Stomach (tissue), 9 donors: ENCODE measurements around the gene CCDC28B. TPM values are rescaled to one million over a fixed set of nuclear protein-coding genes. Genes with fewer than 3 reads are reported as not detected.

Experiments used
- DNase-seq, 2 donors: peaks; one replicate each; pipeline versions ENCODE4 v3.0.0 to v3.0.0-alpha.2; 2013 to 2019
- H3K27ac ChIP-seq, 5 donors: fragments of 200-600 bp in 4 of 5; sonication (generic) in 4 of 5; one replicate each; pipeline ENCODE4 v1.5.1; 2013 to 2019; ENCODE audit warnings: mild to moderate bottlenecking in 1 of 5, moderate library complexity in 1 of 5
- H3K27me3 ChIP-seq, 3 donors: fragments of 200-600 bp; sonication (generic); one replicate each; pipeline ENCODE4 v1.5.1; 2017 to 2019; ENCODE audit warnings: mixed run types in 1 of 3
- H3K36me3 ChIP-seq, 4 donors: fragments of 200-600 bp; sonication (generic); 1 replicate in 3 of 4; 2 replicates in 1 of 4; pipeline ENCODE4 v1.5.1; 2016 to 2019
- H3K4me1 ChIP-seq, 4 donors: fragments of 200-600 bp; sonication (generic); one replicate each; pipeline ENCODE4 v1.5.1; 2016 to 2019
- H3K4me3 ChIP-seq, 4 donors: fragments of 200-600 bp; sonication (generic) in 3 of 4; one replicate each; pipeline ENCODE4 v1.5.1; 2016 to 2019; ENCODE audit warnings: mild to moderate bottlenecking in 1 of 4
- H3K9me3 ChIP-seq, 4 donors: fragments of 200-600 bp; sonication (generic); one replicate each; pipeline ENCODE4 v1.5.1; 2016 to 2019
- EP300 ChIP-seq: sonication (generic); formaldehyde crosslinking; IDR thresholded peaks from one replicate; pipeline ENCODE4 v1.6.1; 2017; ENCODE audit warnings: antibody characterized with exemption
- POLR2A ChIP-seq, 4 donors: fragments of 450-650 bp; IDR thresholded peaks; one replicate each; pipeline ENCODE4 v1.6.1; 2016; ENCODE audit warnings: antibody characterized with exemption in 4 of 4, control low read depth in 2 of 4, mild to moderate bottlenecking in 1 of 4, moderate library complexity in 1 of 4
- POLR2AphosphoS5 ChIP-seq, 3 donors: sonication (generic); formaldehyde crosslinking; IDR thresholded peaks; one replicate each; pipeline ENCODE4 v1.6.1; 2016; ENCODE audit warnings: antibody characterized with exemption in 3 of 3
- WGBS, 5 donors: extraction: QIAGEN DNeasy Blood & Tissue Kit in 3 of 5; methylation state at CpG; one replicate each; pipeline versions ENCODE4 v1.1.5 to v1.1.7; 2013 to 2018; 5-methylcytosine and 5-hydroxymethylcytosine counted together
- intact Hi-C: fragments of 100-400 bp; cut with DNase I; formaldehyde crosslinking; loops from one replicate; pipeline ENCODE4 v1.15.1; 2023; ENCODE audit warnings: low total_unique reads
- polyA plus RNA-seq, 3 donors: library from polyadenylated mRNA; stranded (reverse); fragments of 200-250 nt; gene quantifications; one replicate each; pipeline ENCODE4 v1.2.3, GENCODE V29; 2013
- total RNA-seq, 5 donors: library from RNA; depleted of rRNA; stranded (reverse); fragments of >200 nt; gene quantifications; one replicate each; pipeline versions ENCODE4 v1.1.0 to v1.2.3, GENCODE V29; 2014 to 2016
- TF ChIP-seq, protein P1 (sequence below), 7 experiments: fragments of 450-650 bp in 4 of 7; fragments of 200-600 bp in 3 of 7; sonication (generic) in 3 of 7; IDR thresholded peaks; one replicate each; pipeline ENCODE4 v1.5.1; 2016 to 2019; ENCODE audit warnings: antibody characterized with exemption in 7 of 7, control low read depth in 2 of 7, mild to moderate bottlenecking in 1 of 7
- donor health status: healthy with polysubstance abuse.
- donor health status: Bipolar disorder and iron deficiency.
- donor health status: healthy.

The CCDC28B gene
- total and polyA plus RNA-seq, 8 donors: 0.45 to 27.8 (median 9.7) TPM; not detected in 2

DNA sequence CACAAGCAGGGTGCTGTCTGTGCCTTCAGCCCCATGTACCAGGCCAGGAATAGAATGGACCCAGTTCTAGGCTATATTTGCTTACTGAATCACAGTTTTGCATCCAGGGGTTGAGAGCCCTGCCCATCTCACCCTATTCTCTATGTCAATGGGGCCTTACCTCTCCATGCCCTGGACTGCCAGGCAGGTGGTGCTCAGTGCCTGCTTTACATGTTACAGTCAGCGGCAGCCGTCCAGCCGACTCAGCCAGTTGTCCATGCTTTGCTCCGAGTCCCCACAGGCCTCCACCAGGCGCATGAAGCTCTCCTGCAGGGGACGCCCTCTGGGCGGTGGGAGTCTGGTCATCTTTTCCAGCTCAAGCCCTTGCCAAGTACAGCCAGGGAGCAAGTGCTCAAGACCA is 34.4 kb downstream of the CCDC28B start:
- Histone ChIP-seq H3K4me1 (peaks cover 2 to 8% (median 7%) of the 10 kb centered on the region in 4 donors), H3K27ac (peak overlapping the region in 1 of 5 donors; percentile 11), H3K27me3 (no peaks in the 10 kb centered on the region), H3K4me3 (no peak overlapping the region), H3K9me3 (no peaks in the 10 kb centered on the region), H3K36me3 (peaks cover 23 to 59% (median 52%) of the 10 kb centered on the region in 4 donors)
- DNase-seq: no peak
- WGBS, 5 donors: 69 to 82% (median 74%) methylated on average over 7 of the region's 7 CpGs
- TF ChIP-seq POLR2AphosphoS5 (IDR thresholded peaks at IDR 0.05): no peak
- TF ChIP-seq POLR2A (IDR thresholded peaks at IDR 0.05): no peak
- TF ChIP-seq, protein P1, sequence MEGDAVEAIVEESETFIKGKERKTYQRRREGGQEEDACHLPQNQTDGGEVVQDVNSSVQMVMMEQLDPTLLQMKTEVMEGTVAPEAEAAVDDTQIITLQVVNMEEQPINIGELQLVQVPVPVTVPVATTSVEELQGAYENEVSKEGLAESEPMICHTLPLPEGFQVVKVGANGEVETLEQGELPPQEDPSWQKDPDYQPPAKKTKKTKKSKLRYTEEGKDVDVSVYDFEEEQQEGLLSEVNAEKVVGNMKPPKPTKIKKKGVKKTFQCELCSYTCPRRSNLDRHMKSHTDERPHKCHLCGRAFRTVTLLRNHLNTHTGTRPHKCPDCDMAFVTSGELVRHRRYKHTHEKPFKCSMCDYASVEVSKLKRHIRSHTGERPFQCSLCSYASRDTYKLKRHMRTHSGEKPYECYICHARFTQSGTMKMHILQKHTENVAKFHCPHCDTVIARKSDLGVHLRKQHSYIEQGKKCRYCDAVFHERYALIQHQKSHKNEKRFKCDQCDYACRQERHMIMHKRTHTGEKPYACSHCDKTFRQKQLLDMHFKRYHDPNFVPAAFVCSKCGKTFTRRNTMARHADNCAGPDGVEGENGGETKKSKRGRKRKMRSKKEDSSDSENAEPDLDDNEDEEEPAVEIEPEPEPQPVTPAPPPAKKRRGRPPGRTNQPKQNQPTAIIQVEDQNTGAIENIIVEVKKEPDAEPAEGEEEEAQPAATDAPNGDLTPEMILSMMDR (IDR thresholded peaks at IDR 0.05): no peak
- no peak for TF ChIP-seq EP300
- intact Hi-C loops: no loop called here

DNA sequence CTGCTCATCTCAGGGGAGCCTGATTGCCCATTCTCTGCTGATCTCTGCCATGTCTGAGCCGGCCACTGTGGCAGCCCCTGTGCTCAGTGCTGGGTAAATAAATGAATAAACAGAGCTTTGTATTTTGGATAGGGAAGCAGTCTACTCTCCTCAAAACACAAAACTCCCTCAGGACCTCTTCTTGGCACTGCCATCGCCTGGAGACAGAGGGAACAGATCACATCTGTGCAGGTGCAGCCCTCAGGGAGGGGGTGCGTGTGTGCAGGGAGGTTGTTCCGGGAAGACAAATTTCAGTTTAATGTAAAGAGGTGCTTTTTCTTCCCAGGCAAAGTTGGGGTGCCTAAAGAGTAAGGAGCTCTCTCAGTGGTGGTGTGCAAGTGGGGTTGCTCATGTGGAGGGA is 38.9 kb downstream of the CCDC28B start:
- intact Hi-C loops: no loop called here
- peak in 1 of 2 donors; percentile 50 for DNase-seq
- Histone ChIP-seq H3K4me1 (peaks cover 4 to 42% (median 35%) of the 10 kb centered on the region in 4 donors), H3K4me3 (peak overlapping the region in 3 of 4 donors; percentile 60 to 78 (median 64)), H3K27me3 (no peaks in the 10 kb centered on the region), H3K36me3 (peaks cover 0 to 13% (median 9%) of the 10 kb centered on the region in 4 donors), H3K27ac (peak overlapping the region in 4 of 5 donors; percentile 83 to 90 (median 86)), H3K9me3 (no peaks in the 10 kb centered on the region)
- WGBS, 5 donors: 23 to 54% (median 31%) methylated on average over 4 of the region's 4 CpGs
- TF ChIP-seq EP300: no peak
- no peak for TF ChIP-seq POLR2A (IDR thresholded peaks at IDR 0.05)
- TF ChIP-seq, protein P1 (IDR thresholded peaks at IDR 0.05): no peak
- no peak for TF ChIP-seq POLR2AphosphoS5 (IDR thresholded peaks at IDR 0.05)

DNA sequence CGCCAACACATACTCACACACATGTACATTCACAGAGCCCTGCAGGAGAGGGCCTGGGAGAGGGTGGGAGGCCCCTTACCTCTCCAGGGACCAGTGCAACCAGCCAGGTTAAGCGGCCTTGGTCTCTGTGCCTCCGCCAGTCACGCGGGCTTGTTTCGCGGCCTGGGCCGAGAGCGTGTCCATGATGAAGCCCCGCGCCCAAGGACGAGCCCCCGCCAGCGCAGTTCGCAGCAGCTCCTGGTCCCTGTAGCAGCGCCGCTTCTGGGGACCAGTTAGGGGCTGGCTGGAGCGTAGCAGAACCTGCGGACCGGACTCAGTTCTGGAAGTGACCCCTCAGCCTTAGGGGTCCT is 39.4 kb downstream of the CCDC28B start:
- peaks cover 0 to 9% (median 5%) of the 10 kb centered on the region in 4 donors for H3K36me3 ChIP-seq
- peak overlapping the region; percentile 71 to 90 (median 85) for H3K27ac ChIP-seq
- no peaks in the 10 kb centered on the region for H3K27me3 ChIP-seq
- peaks cover 4 to 42% (median 35%) of the 10 kb centered on the region in 4 donors for H3K4me1 ChIP-seq
- peak in 1 of 2 donors; percentile 49 for DNase-seq
- TF ChIP-seq POLR2A (IDR thresholded peaks at IDR 0.05): no peak
- TF ChIP-seq EP300: no peak
- TF ChIP-seq POLR2AphosphoS5 (IDR thresholded peaks at IDR 0.05): no peak
- TF ChIP-seq, protein P1 (IDR thresholded peaks at IDR 0.05): no peak
- H3K4me3 ChIP-seq: peak overlapping the region; percentile 60 to 78 (median 66)
- WGBS, 5 donors: 30 to 61% (median 40%) methylated on average over 1 to 20 of the region's 20 CpGs
- H3K9me3 ChIP-seq: no peaks in the 10 kb centered on the region
- intact Hi-C loops: no loop called here

DNA sequence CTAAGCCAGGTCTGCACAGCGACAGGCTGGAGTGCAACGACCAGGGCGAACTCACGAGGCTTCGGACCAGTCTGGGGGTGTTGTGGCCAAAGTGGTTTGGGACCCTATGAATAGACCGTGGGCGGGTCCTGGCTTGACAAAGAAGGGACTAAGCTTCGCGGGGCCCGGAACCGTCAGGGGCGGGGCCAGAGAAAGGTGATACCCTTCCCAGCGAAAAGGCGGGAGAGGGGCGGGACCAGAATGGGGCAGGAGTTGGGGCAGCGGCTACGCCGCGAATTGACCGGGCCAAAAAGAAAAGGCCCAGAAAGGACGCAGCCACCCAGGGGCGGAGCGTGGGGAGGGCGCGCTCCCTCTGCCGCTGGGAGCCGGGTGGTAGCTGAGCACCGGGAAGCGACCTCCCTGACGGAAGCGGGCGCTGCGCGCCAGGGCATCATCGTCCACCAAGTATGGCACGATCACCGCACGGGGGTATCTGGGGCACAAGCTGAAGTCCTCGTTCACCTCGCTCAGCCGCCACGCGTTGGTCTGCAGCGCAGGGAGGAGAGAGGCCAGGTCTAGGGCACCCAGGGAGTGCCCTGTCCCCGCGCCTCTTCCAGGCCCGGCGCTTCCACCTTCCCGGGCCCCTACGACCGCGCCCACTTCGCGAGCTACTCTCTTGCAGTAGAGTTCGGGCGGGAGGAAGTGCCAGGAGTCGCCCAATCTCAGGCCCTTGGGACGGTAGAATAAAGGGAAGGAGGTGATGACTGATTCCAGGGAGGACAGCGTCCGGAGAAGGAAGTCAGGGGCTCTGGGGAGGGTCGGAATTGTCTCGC is 40.0 kb downstream of the CCDC28B start:
- peak; percentile 88 to 89 for DNase-seq
- Histone ChIP-seq H3K36me3 (peaks cover 0 to 3% (median under 1%) of the 10 kb centered on the region in 4 donors), H3K9me3 (no peaks in the 10 kb centered on the region), H3K27ac (peak overlapping the region; percentile 71 to 90 (median 85)), H3K4me1 (peaks cover 4 to 42% (median 35%) of the 10 kb centered on the region in 4 donors), H3K4me3 (peak overlapping the region; percentile 60 to 78 (median 66)), H3K27me3 (no peaks in the 10 kb centered on the region)
- TF ChIP-seq, protein P1 (IDR thresholded peaks at IDR 0.05): peak in 4 of 7 experiments; percentile 9 to 42 (median 18)
- TF ChIP-seq POLR2AphosphoS5 (IDR thresholded peaks at IDR 0.05): peak in 2 of 3 donors; percentile 82 to 87
- TF ChIP-seq POLR2A (IDR thresholded peaks at IDR 0.05): peak in 2 of 4 donors; percentile 18 to 31
- TF ChIP-seq EP300: no peak
- WGBS, 5 donors: 2 to 7% (median 3%) methylated on average over 50 to 62 of the region's 62 CpGs
- intact Hi-C loops: no loop called here
